Loucy (cell line): ENCODE measurements around the gene DDO.

Source experiments
- CTCF ChIP-seq: fragments of 200-600 bp; sonication (generic); conservative IDR thresholded peaks from 2 replicates; pipeline ENCODE4 v1.5.1; 2014; ENCODE audit warnings: mild to moderate bottlenecking, antibody characterized with exemption, low read length
- EZH2phosphoT487 ChIP-seq: fragments of 200-600 bp; IDR thresholded peaks from 2 replicates; pipeline ENCODE4 v1.6.1; 2018; ENCODE audit warnings: antibody characterized with exemption, mild to moderate bottlenecking, moderate library complexity, borderline replicate concordance

GRCh38 chr6:110342759-110343158 is 72.6 kb downstream of the DDO start:
- TF ChIP-seq CTCF (no peak), EZH2phosphoT487 (no peak)
